ENCODE results near the gene OR6N2.

- TF ChIP-seq, protein P1, sequence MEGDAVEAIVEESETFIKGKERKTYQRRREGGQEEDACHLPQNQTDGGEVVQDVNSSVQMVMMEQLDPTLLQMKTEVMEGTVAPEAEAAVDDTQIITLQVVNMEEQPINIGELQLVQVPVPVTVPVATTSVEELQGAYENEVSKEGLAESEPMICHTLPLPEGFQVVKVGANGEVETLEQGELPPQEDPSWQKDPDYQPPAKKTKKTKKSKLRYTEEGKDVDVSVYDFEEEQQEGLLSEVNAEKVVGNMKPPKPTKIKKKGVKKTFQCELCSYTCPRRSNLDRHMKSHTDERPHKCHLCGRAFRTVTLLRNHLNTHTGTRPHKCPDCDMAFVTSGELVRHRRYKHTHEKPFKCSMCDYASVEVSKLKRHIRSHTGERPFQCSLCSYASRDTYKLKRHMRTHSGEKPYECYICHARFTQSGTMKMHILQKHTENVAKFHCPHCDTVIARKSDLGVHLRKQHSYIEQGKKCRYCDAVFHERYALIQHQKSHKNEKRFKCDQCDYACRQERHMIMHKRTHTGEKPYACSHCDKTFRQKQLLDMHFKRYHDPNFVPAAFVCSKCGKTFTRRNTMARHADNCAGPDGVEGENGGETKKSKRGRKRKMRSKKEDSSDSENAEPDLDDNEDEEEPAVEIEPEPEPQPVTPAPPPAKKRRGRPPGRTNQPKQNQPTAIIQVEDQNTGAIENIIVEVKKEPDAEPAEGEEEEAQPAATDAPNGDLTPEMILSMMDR (conservative IDR thresholded peaks at IDR 0.05 in 1 of 2, IDR thresholded peaks at IDR 0.05 in 1 of 2; ENCODE audit: low read depth in 1 of 2, low read length in 2 of 2): no peak
- TF ChIP-seq EZH2 (IDR thresholded peaks at IDR 0.05; ENCODE audit: low read length, missing control alignments): no peak
Measured at GRCh38 chr1:158821723-158822122, 40.7 kb upstream of the OR6N2 start.

All from fibroblast of lung (primary cell).